GM23248 (cell line): ENCODE measurements around the gene GNAQ.

Source experiments
- EZH2 ChIP-seq: fragments of 200-600 bp; sonication (generic); IDR thresholded peaks from 2 replicates; pipeline ENCODE4 v1.6.1; 2018; ENCODE audit warnings: antibody characterized with exemption, mild to moderate bottlenecking; ENCODE audit not compliant: insufficient read depth, poor library complexity, severe bottlenecking
- EZH2phosphoT487 ChIP-seq: fragments of 200-600 bp; sonication (generic); IDR thresholded peaks from 2 replicates; pipeline ENCODE4 v1.6.1; 2018; ENCODE audit warnings: antibody characterized with exemption, moderate library complexity, mild to moderate bottlenecking, low read depth; ENCODE audit not compliant: insufficient read depth

GRCh38 chr9:77881111-77881510, 150.5 kb downstream of the GNAQ start:
- TF ChIP-seq EZH2: no peak
- TF ChIP-seq EZH2phosphoT487: no peak
